GM12892 (cell line): ENCODE measurements around the gene HNRNPC.

Experiments used
- POLR2A ChIP-seq: IDR thresholded peaks from 2 replicates; pipeline ENCODE4 v1.6.1; 2011; ENCODE audit warnings: low read depth, low read length, control low read depth
- TAF1 ChIP-seq: IDR thresholded peaks from 2 replicates; pipeline ENCODE4 v1.6.1; 2011; ENCODE audit warnings: low read depth, mild to moderate bottlenecking, control low read depth, low read length, borderline replicate concordance

GRCh38 chr14:21245813-21246212 lies 23.4 kb downstream of the HNRNPC start:
- TF ChIP-seq POLR2A (peak; percentile 69; the same call in 1 of the 2 replicates), TAF1 (no peak)
